ENCODE results near the gene ALDH1A1. TPM values are rescaled to one million over a fixed set of nuclear protein-coding genes. Genes with fewer than 3 reads are reported as not detected.

Gene ALDH1A1
- 100 to 1,000 TPM; 271 to 288 (median 273) TPM for polyA plus RNA-seq (ENCODE audit: insufficient read length in 3 of 3)
- long read RNA-seq, donor 1, transcript ALDH1A1-201 (13 exons, 2,107 nt), result major isoform, 35 of 41 reads
- long read RNA-seq, donor 1, partial matches to known transcripts, result 6 of 41 reads
- long read RNA-seq, donor 1, other reads (novel, unspliced or antisense), result 0 of 41 reads
- long read RNA-seq, donor 2, transcript ALDH1A1-201 (13 exons, 2,107 nt), result major isoform, 34 of 40 reads
- long read RNA-seq, donor 2, partial matches to known transcripts, result 6 of 40 reads
- long read RNA-seq, donor 2, other reads (novel, unspliced or antisense), result 0 of 40 reads
- long read RNA-seq, donor 3, transcript ALDH1A1-201 (13 exons, 2,107 nt), result major isoform, 114 of 161 reads
- long read RNA-seq, donor 3, partial matches to known transcripts, result 44 of 161 reads
- long read RNA-seq, donor 3, other reads (novel, unspliced or antisense), result 0 of 161 reads
- long read RNA-seq, donor 4, transcript ALDH1A1-205 (7 exons, 879 nt), result minor isoform, 6 of 92 reads
- long read RNA-seq, donor 4, transcript ALDH1A1-201 (13 exons, 2,107 nt), result major isoform, 67 of 92 reads
- long read RNA-seq, donor 4, partial matches to known transcripts, result 12 of 92 reads
- long read RNA-seq, donor 4, other reads (novel, unspliced or antisense), result 6 of 92 reads
- long read RNA-seq, donor 5, result 0 reads
- long read RNA-seq, donor 6, transcript ALDH1A1-201 (13 exons, 2,107 nt), result major isoform, 66 of 139 reads
- long read RNA-seq, donor 6, partial matches to known transcripts, result 73 of 139 reads
- long read RNA-seq, donor 6, other reads (novel, unspliced or antisense), result 0 of 139 reads
- long read RNA-seq, donor 7, transcript ALDH1A1-201 (13 exons, 2,107 nt), result major isoform, 75 of 185 reads
- long read RNA-seq, donor 7, partial matches to known transcripts, result 106 of 185 reads
- long read RNA-seq, donor 7, other reads (novel, unspliced or antisense), result 0 of 185 reads
- long read RNA-seq, donor 8, transcript ALDH1A1-201 (13 exons, 2,107 nt), result major isoform, 126 of 147 reads
- long read RNA-seq, donor 8, partial matches to known transcripts, result 20 of 147 reads
- long read RNA-seq, donor 8, other reads (novel, unspliced or antisense), result 0 of 147 reads
- long read RNA-seq, donor 9, transcript ALDH1A1-201 (13 exons, 2,107 nt), result major isoform, 65 of 105 reads
- long read RNA-seq, donor 9, partial matches to known transcripts, result 37 of 105 reads
- long read RNA-seq, donor 9, other reads (novel, unspliced or antisense), result 0 of 105 reads
- long read RNA-seq, donor 10, transcript ALDH1A1-201 (13 exons, 2,107 nt), result major isoform, 67 of 109 reads
- long read RNA-seq, donor 10, partial matches to known transcripts, result 41 of 109 reads
- long read RNA-seq, donor 10, other reads (novel, unspliced or antisense), result 0 of 109 reads
- long read RNA-seq, donor 11, transcript ALDH1A1-201 (13 exons, 2,107 nt), result major isoform, 69 of 76 reads
- long read RNA-seq, donor 11, partial matches to known transcripts, result 6 of 76 reads
- long read RNA-seq, donor 11, other reads (novel, unspliced or antisense), result 0 of 76 reads
- long read RNA-seq, donor 12, transcript ALDH1A1-201 (13 exons, 2,107 nt), result major isoform, 23 of 29 reads
- long read RNA-seq, donor 12, partial matches to known transcripts, result 6 of 29 reads
- long read RNA-seq, donor 12, other reads (novel, unspliced or antisense), result 0 of 29 reads
- long read RNA-seq, donor 13, result 0 reads
- long read RNA-seq, donor 14, transcript ALDH1A1-201 (13 exons, 2,107 nt), result major isoform, 78 of 121 reads
- long read RNA-seq, donor 14, partial matches to known transcripts, result 42 of 121 reads
- long read RNA-seq, donor 14, other reads (novel, unspliced or antisense), result 0 of 121 reads
- long read RNA-seq, donor 15, transcript ALDH1A1-201 (13 exons, 2,107 nt), result major isoform, 36 of 47 reads
- long read RNA-seq, donor 15, partial matches to known transcripts, result 10 of 47 reads
- long read RNA-seq, donor 15, other reads (novel, unspliced or antisense), result 0 of 47 reads
- long read RNA-seq, donor 16, transcript ALDH1A1-201 (13 exons, 2,107 nt), result major isoform, 179 of 288 reads
- long read RNA-seq, donor 16, partial matches to known transcripts, result 97 of 288 reads
- long read RNA-seq, donor 16, other reads (novel, unspliced or antisense), result 10 of 288 reads

DNA sequence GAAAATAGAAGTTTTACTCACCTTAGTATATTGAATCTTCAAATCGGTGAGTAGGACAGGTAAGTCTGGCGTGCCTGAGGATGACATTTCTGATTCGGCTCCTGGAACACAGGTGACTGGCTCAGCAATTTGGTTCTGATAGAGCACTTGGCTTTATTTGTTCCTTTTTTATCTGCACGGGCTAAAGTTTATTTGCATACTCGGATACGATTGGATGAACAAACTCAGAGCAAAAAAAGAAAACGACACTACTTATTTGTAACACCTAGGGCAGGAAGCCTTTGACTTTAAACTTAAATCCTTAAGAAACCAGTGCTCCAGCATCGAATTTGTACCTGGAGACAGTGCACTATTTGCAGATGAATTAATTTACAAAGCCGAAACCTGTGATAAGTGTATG, at the start of gene ALDH1A1:
ALDH1A1 (minus strand) TSS at position 140 of the 400 bp plus-strand sequence; CDS start at position 87, 53 bp downstream.
- DNase-seq (ENCODE audit: extremely low read depth in 1 of 11, low read depth in 9 of 11, low spot score in 4 of 11), result no peak

DNA sequence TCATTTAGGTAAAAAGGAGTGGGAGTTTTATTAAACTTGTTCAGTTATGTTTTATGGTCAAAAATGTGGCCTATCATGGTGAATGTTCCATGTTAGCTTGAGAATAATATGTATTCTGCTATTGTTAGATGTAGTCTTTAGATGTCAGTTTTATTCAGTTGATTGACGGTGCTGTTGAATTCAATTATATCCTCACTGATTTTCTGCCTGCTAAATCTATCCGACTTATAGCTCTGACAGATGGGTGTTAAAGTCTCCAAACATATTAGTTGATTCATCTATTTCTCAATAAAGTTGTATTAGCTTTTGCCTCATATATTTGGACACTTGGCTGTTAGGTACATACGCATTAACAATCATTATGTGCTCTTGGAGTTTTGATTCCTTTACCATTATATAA, 49.0 kb upstream of the ALDH1A1 start:
- no peak for DNase-seq (ENCODE audit: extremely low read depth in 1 of 11, low read depth in 9 of 11, low spot score in 4 of 11)

DNA sequence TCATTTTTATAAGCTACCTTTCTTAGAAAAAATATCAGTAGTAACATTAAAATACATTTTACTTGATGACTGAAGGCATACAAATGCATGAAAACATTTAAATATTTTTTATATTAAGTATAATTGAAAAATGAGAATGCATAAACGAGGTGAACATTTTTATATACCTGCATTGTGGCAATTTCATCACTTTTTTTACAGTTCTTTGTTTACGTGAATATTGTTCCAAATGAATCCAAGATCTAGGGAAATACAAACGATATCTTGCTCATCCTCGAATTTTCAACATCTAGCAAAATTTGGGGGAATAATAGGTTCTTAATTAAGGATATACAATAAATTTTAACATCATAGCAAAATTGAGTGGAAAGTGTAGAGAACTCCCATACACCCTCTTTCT, 45.5 kb upstream of the ALDH1A1 start:
- DNase-seq (ENCODE audit: extremely low read depth in 1 of 11, low read depth in 9 of 11, low spot score in 4 of 11), result no peak

DNA sequence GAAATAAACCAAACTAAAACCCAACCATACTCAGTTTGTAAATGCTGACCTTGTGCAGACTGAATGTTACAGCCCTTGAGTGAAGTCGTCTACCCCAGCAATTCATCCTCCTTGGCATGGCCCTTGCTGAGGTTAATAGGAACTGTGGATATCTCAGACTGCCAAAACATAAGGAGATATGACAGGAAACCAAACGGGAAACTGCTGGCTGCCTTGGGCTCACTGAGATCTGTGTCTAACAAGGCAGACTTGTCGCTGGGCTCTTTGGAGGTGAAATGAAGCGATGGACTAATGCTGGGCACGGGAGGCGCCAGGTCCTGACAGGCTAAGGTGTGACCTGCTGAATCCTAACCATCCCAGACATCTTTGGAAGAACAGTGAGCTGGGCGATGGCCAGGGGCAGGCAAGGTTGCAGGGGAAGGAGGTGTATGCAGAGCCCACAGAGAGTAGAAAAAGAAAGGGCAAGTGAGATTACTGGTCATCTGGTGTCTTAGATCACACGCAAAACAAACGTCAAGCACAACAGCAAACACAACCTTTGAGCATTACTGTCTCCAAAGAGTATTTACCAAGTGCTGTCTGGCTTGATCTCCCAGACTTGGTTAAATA, 44.6 kb upstream of the ALDH1A1 start:
- DNase-seq (ENCODE audit: extremely low read depth in 1 of 11, low read depth in 9 of 11, low spot score in 4 of 11), result no peak

DNA sequence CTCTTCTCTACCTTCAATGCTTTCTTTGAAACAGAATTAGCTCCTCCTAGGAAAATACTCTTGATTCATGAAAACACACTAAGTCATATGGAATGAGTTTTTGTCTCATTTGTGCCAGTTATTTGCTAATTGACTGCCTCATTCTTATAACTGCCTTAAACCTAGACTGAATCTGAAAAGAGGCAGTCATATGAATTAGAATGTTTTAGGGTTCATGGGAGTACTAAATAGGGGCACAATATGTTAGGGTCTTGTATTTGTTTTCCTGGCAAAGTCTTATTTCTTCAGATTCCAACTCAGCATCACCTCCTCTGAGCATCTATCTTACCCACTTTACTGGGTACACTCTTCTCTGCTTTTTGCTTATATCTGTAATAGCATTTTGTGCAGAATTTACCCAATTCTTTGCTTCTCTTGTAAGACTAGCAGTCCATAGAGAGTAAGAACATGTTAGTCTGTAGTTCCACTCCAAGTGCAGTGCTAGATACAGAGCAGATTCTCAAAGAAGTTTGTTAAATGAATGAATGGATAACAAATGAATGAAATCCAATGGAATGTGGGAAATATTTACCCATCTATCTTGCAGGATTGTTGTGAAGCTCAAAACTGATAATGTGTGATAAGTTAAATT, 43.9 kb upstream of the ALDH1A1 start:
- DNase-seq (ENCODE audit: extremely low read depth in 1 of 11, low read depth in 9 of 11, low spot score in 4 of 11), result no peak

DNA sequence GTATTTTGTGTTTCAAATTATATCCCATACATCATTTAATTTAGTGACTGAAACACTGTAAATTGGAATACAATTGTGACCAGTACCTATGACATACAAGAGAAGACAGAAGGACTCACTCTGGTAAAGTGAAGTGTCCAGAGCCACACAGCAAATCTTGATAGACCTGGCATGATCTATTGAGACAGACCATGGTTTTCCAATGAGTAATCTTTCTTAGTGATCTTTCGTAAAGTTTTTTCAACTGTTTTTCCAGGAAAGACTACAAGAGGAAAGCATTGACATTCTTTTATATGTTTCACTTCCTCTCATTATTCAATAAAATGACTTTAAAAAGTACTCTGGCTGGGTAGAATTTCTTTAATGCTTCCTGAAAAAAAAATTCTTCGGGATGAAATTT, 43.3 kb upstream of the ALDH1A1 start:
- DNase-seq (ENCODE audit: extremely low read depth in 1 of 11, low read depth in 9 of 11, low spot score in 4 of 11), result no peak

DNA sequence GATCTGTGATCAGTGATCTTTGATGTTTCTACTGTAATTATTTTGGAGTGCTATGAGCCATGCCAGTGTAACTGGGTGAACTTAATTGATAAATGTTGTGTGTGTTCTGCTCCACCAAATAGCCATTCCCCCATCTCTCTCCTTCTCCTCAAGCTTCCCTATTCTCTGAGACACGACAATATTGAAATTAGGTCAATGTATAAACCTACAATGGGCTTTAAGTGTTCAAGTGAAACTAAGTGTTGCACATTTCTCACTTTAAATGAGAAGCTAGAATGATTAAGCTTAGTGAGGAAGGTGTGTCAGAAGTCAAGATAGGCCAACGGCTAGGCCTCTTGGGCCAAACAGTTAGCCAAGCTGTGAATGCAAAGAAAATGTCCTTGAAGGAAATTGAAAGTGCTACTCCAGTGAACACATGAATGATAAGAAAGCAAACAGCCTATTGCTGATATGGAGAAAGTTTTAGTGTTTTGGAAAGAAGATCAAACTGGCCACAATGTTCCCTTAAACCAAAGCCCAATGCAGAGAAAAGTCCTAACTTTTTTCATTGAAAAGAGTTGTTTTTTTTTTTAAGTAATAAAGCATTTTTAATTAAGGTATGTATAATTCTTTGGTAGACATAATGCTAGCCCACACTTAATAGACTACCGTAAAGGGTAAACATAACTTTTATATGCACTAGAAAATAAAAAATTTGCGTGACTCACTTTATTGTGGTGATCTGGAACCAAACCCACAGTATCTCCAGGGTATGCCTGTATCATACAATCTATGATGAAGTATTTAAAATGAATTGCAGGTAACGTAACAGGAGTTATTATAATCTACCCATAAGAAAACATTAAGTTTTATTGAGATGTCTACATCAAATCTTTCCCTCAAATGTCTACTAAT, 42.5 kb upstream of the ALDH1A1 start:
- no peak for DNase-seq (ENCODE audit: extremely low read depth in 1 of 11, low read depth in 9 of 11, low spot score in 4 of 11)

DNA sequence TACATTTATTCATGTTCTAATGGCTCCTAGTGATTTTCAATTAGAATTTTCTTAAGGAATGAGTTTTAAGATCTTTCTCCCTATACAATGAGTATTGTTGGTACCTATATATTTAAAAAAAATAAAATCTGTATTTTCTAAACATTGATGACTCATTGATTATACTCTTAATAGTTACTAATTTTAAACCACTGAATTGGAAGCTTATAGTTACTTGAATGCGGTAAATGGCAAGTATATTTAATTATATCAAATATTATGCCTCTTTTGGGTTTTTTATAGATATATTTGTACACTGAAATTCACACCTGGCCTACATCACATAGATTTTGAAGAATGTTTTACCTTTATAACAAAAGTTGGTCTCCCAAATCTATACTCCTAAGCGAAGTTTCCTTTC, 38.9 kb upstream of the ALDH1A1 start:
- DNase-seq (ENCODE audit: extremely low read depth in 1 of 11, low read depth in 9 of 11, low spot score in 4 of 11), result no peak

DNA sequence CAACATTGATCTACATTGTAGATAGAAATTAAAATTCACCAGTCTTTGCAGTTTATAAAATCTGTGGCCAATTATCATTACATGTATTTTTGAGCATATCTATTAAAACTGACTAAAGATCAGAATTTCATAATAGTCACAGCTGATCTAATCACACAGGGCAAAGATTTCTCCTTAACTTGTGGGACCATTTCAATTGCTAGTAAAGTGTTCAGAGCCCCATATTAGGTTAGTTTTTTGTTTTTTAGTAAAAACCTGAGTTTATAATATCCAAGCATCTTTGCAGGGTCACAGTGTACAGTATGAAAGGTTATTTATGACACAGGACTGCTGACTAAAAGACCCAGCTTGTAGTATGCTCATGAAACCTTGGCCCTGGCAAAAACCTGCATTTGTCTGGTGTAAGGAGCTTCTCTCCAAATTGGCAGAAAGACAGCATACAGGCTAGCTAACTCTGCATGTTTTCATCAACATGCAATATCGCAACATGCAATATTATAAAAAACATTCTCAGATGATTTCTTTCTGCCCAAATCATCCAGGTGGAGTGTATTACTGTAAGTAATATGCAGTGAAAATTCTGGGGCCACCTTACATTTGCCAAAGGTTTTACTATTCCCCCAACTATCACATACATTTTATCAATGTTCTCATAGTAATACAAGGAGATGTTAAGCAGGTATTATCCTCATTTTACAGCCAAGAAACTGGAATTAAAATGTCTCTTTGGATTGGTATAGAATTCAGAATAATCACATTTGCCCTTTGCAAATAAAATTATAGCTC, 37.7 kb upstream of the ALDH1A1 start:
- no peak for DNase-seq (ENCODE audit: extremely low read depth in 1 of 11, low read depth in 9 of 11, low spot score in 4 of 11)

DNA sequence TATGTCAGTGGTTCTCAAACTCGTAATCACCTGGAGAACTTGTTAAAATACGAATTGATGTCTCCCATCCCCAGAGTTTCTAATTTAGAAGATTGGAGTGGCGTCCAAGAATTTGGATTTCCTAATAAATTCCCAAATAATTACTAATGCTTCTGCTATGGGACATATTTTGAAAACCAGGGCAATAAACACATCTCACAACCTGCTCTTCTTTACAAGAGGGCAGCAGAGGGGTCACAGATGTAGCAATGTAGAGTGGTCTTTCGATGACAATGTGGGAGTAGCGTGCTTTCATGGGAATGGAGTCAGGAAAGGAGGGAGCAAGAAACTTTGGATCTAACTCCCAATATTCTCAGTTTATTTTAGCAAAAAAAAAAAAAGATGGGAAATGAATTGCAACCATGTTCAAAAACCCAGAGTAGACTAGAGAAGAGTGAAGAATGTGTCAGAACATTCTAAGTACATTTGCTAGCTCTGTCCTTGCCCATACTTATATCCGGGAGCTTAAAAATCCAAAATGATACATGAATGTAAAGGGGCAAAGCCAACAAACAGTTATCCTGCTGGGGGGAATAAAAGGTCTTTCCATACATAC, 33.8 kb upstream of the ALDH1A1 start:
- DNase-seq (ENCODE audit: extremely low read depth in 1 of 11, low read depth in 9 of 11, low spot score in 4 of 11), result no peak

DNA sequence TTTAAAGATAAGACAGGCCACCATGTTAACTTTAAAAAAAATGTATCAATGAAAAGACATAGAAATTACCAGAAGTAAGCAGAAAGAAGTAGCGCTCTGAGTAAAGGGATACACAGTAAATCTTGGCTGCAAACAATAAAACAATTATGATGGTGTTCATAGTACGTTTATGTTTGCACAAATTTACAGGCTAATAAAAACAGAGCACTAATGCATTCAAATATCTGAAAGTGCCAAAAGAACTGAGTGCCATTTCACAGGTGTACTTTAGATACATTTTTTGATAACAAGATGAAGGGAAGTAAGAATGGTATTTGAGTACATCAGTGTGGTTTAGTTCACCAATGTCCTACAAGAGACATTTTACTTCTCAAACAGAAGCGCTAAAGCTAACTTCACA, 32.9 kb upstream of the ALDH1A1 start:
- no peak for DNase-seq (ENCODE audit: extremely low read depth in 1 of 11, low read depth in 9 of 11, low spot score in 4 of 11)

DNA sequence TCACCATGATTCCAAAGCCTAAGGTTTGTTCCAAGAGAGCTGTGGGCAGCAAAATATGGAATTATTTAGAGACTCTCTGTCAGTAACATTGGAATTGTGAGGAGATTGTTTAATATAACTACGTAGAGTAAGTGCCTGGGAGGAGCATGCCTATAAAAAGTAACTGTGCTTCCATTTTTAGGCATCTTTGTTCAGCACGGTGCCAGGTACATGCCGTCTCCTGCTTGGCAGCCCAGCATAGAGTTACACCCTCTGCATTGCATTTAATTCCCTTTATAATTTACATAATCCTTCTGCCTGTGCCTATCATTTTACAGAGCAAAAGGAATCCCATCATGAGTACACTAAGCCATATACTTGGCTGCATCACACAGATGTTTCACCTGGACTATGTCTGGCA, 32.1 kb upstream of the ALDH1A1 start:
- no peak for DNase-seq (ENCODE audit: extremely low read depth in 1 of 11, low read depth in 9 of 11, low spot score in 4 of 11)

DNA sequence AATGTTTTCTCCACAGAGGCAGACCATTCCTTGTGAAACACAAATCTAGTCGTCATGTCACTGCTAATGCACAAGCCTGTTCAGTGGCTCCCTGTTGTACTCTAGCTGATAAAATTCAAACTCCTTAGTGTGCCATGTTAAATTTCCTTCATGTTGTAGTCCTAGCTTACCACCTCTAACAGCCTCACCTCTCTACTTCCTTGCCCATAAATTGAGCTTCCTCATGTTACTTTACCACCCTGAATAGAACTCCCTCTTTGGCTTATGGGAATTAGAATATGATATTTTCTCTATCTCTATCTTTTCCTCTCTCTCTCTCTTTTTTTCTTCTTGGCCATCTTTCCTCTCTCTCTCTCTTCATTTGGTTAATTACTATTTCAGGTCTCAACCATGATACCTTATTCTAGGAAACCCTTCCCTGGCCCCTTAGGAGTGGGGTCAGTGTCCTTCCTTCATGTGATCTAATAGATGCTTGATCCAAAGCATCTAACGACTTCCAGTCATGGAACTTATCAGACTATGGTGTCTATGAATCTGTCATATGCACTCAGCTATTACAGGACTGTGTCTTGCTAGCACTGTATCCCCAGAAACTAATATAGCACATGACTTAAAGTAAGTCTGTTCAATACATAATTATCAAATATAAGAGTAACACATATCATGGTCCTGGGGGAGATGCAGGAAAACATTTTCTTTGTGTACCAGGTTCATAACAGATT, 31.5 kb upstream of the ALDH1A1 start:
- DNase-seq (ENCODE audit: extremely low read depth in 1 of 11, low read depth in 9 of 11, low spot score in 4 of 11), result no peak
